Activated CD4-positive, alpha-beta memory T cell treated with anti-CD3 and anti-CD28 coated beads, Interleukin-2, amount 10 ng/mL, durations not matched to agents 7 days and 5 days (primary cell): ENCODE measurements around the gene TMEM50A. TPM values are rescaled to one million over a fixed set of nuclear protein-coding genes. Genes with fewer than 3 reads are reported as not detected.
"Not testable (repeated sequence)": the region's sequence is repeated elsewhere in the genome, so short reads cannot be mapped to it uniquely, and the experiment has no call there.

ENCODE experiments used
- CTCF ChIA-PET: fragments of 350-600 bp; sonication (Branson Sonifier 250); formaldehyde crosslinking; loops from one replicate; lab custom pipeline; 2021; ENCODE audit warnings: antibody characterized with exemption, inconsistent platforms; lab: Charles Lee
- POLR2A ChIA-PET: fragments of 350-600 bp; sonication (Branson Sonifier 250); formaldehyde crosslinking; loops from one replicate; lab custom pipeline; 2021; ENCODE audit warnings: antibody characterized with exemption; lab: Charles Lee
- DNase-seq: peaks from one replicate; pipeline ENCODE4 v3.0.0-alpha.2; 2020
- H3K27ac Mint-ChIP-seq: one replicate; pipeline ENCODE4 v1.8.0; 2021; ENCODE audit warnings: mild to moderate bottlenecking, mixed read lengths
- H3K27me3 Mint-ChIP-seq: one replicate; pipeline ENCODE4 v1.8.0; 2021; ENCODE audit warnings: mixed read lengths
- H3K36me3 Mint-ChIP-seq: one replicate; pipeline ENCODE4 v1.8.0; 2021; ENCODE audit warnings: low read depth, mixed read lengths
- H3K4me1 Mint-ChIP-seq: one replicate; pipeline ENCODE4 v1.8.0; 2021; ENCODE audit warnings: mixed read lengths
- H3K4me3 Mint-ChIP-seq: one replicate; pipeline ENCODE4 v1.8.0; 2021; ENCODE audit warnings: mild to moderate bottlenecking, mixed read lengths
- H3K9me3 Mint-ChIP-seq: one replicate; pipeline ENCODE4 v1.8.0; 2021; ENCODE audit warnings: mixed read lengths
- total RNA-seq, 2 experiments: library from RNA; stranded (reverse); gene quantifications; one replicate each; pipeline ENCODE4 v1.2.3, GENCODE V29; 2021

The TMEM50A gene
- total RNA-seq, result 100 to 1,000 TPM; 182 to 183 TPM

- H3K4me3 Mint-ChIP-seq, result peak within 1 kb of the TSS; percentile 90
- ChIA-PET CTCF (interaction anchor here (1.0 kb wide), 1 partner anchor 91 kb away, joined by 4 read pairs; no protein-coding TSS in a partner anchor), POLR2A (interaction anchor here (1.0 to 3.2 kb wide), 7 partner anchors 11 to 106 kb away, joined by 4 to 15 read pairs (median 7); partner anchors contain the start of genes RSRP1 and SYF2)
- peak within 1 kb of the TSS; percentile 90 for H3K27ac Mint-ChIP-seq
- H3K36me3 Mint-ChIP-seq, result peaks cover 42% of the 10 kb centered on the region
- no peaks in the 10 kb centered on the region for H3K27me3 Mint-ChIP-seq
- DNase-seq, result peak; percentile 92
- no peaks in the 10 kb centered on the region for H3K9me3 Mint-ChIP-seq
- peaks cover 34% of the 10 kb centered on the region for H3K4me1 Mint-ChIP-seq
These were observed at the start of gene TMEM50A for GRCh38 chr1:25338188-25338981. Gene TMEM50A (plus strand): TSS chr1:25338334. CDS start chr1:25340487, 2,153 bp downstream.

GRCh38 chr1:25288573-25289101, 49.5 kb upstream of the TMEM50A start:
- H3K4me1 Mint-ChIP-seq, DNase-seq, H3K36me3 Mint-ChIP-seq, H3K4me3 Mint-ChIP-seq, POLR2A ChIA-PET, H3K27me3 Mint-ChIP-seq, CTCF ChIA-PET, H3K9me3 Mint-ChIP-seq, H3K27ac Mint-ChIP-seq: not testable (repeated sequence)

GRCh38 chr1:25290043-25290442, 48.1 kb upstream of the TMEM50A start:
- CTCF ChIA-PET, H3K36me3 Mint-ChIP-seq, H3K27ac Mint-ChIP-seq, DNase-seq, POLR2A ChIA-PET, H3K4me3 Mint-ChIP-seq, H3K4me1 Mint-ChIP-seq, H3K9me3 Mint-ChIP-seq, H3K27me3 Mint-ChIP-seq: not testable (repeated sequence)

GRCh38 chr1:25293426-25293825, 44.7 kb upstream of the TMEM50A start:
- POLR2A ChIA-PET, H3K36me3 Mint-ChIP-seq, DNase-seq, H3K27me3 Mint-ChIP-seq, H3K9me3 Mint-ChIP-seq, H3K4me1 Mint-ChIP-seq, CTCF ChIA-PET, H3K27ac Mint-ChIP-seq, H3K4me3 Mint-ChIP-seq: not testable (repeated sequence)

GRCh38 chr1:25294889-25295826, 43.0 kb upstream of the TMEM50A start:
- POLR2A ChIA-PET, DNase-seq, H3K4me1 Mint-ChIP-seq, H3K36me3 Mint-ChIP-seq, CTCF ChIA-PET, H3K27ac Mint-ChIP-seq, H3K27me3 Mint-ChIP-seq, H3K9me3 Mint-ChIP-seq, H3K4me3 Mint-ChIP-seq: not testable (repeated sequence)

- H3K9me3 Mint-ChIP-seq, H3K4me3 Mint-ChIP-seq, CTCF ChIA-PET, H3K27me3 Mint-ChIP-seq, POLR2A ChIA-PET, H3K4me1 Mint-ChIP-seq, H3K36me3 Mint-ChIP-seq, DNase-seq, H3K27ac Mint-ChIP-seq: not testable (repeated sequence)
These were observed 41.6 kb upstream of the TMEM50A start for GRCh38 chr1:25296501-25296900.

- H3K27ac Mint-ChIP-seq, H3K4me3 Mint-ChIP-seq, POLR2A ChIA-PET, DNase-seq, H3K27me3 Mint-ChIP-seq, H3K9me3 Mint-ChIP-seq, H3K4me1 Mint-ChIP-seq, CTCF ChIA-PET, H3K36me3 Mint-ChIP-seq: not testable (repeated sequence)
These were observed 37.4 kb upstream of the TMEM50A start for GRCh38 chr1:25300729-25301128.

GRCh38 chr1:25302330-25302729, 35.8 kb upstream of the TMEM50A start:
- CTCF ChIA-PET, H3K4me3 Mint-ChIP-seq, DNase-seq: not testable (repeated sequence)

GRCh38 chr1:25304936-25305335, 33.2 kb upstream of the TMEM50A start:
- DNase-seq, H3K4me3 Mint-ChIP-seq, H3K27ac Mint-ChIP-seq, H3K9me3 Mint-ChIP-seq, CTCF ChIA-PET, H3K4me1 Mint-ChIP-seq, POLR2A ChIA-PET, H3K36me3 Mint-ChIP-seq, H3K27me3 Mint-ChIP-seq: not testable (repeated sequence)

More at GRCh38 chr1:25302330-25302729, 35.8 kb upstream of the TMEM50A start:
- H3K4me1 Mint-ChIP-seq, H3K9me3 Mint-ChIP-seq, H3K27me3 Mint-ChIP-seq, H3K27ac Mint-ChIP-seq, H3K36me3 Mint-ChIP-seq, POLR2A ChIA-PET: not testable (repeated sequence)

- H3K27ac Mint-ChIP-seq, CTCF ChIA-PET, DNase-seq, H3K27me3 Mint-ChIP-seq, H3K4me1 Mint-ChIP-seq, POLR2A ChIA-PET, H3K9me3 Mint-ChIP-seq, H3K4me3 Mint-ChIP-seq, H3K36me3 Mint-ChIP-seq: not testable (repeated sequence)
These were observed 30.0 kb upstream of the TMEM50A start for GRCh38 chr1:25308168-25308567.

- CTCF ChIA-PET, H3K27ac Mint-ChIP-seq, H3K27me3 Mint-ChIP-seq, DNase-seq, H3K4me3 Mint-ChIP-seq, POLR2A ChIA-PET, H3K9me3 Mint-ChIP-seq, H3K4me1 Mint-ChIP-seq: not testable (repeated sequence)
- H3K36me3 Mint-ChIP-seq, result peaks cover 13% of the 10 kb centered on the region
These were observed 29.0 kb upstream of the TMEM50A start for GRCh38 chr1:25309085-25309484.

- H3K36me3 Mint-ChIP-seq, result peaks cover 13% of the 10 kb centered on the region
- H3K9me3 Mint-ChIP-seq, H3K4me3 Mint-ChIP-seq, DNase-seq, CTCF ChIA-PET, H3K27ac Mint-ChIP-seq, POLR2A ChIA-PET, H3K4me1 Mint-ChIP-seq, H3K27me3 Mint-ChIP-seq: not testable (repeated sequence)
These were observed 28.6 kb upstream of the TMEM50A start for GRCh38 chr1:25309486-25309885.

- CTCF ChIA-PET, H3K27me3 Mint-ChIP-seq, POLR2A ChIA-PET, H3K4me1 Mint-ChIP-seq, H3K4me3 Mint-ChIP-seq, DNase-seq, H3K27ac Mint-ChIP-seq, H3K36me3 Mint-ChIP-seq, H3K9me3 Mint-ChIP-seq: not testable (repeated sequence)
These were observed 25.2 kb upstream of the TMEM50A start for GRCh38 chr1:25312806-25313470.
